Measurements from ENCODE around the gene RAB26. TPM values are rescaled to one million over a fixed set of nuclear protein-coding genes. Genes with fewer than 3 reads are reported as not detected.

RAB26 gene
- total and polyA plus RNA-seq, 2 of the 13 experiments (the other 11 are each of a cell fraction or from before 2014, with no cell fraction given) = 0.86 to 3.6 TPM

DNA sequence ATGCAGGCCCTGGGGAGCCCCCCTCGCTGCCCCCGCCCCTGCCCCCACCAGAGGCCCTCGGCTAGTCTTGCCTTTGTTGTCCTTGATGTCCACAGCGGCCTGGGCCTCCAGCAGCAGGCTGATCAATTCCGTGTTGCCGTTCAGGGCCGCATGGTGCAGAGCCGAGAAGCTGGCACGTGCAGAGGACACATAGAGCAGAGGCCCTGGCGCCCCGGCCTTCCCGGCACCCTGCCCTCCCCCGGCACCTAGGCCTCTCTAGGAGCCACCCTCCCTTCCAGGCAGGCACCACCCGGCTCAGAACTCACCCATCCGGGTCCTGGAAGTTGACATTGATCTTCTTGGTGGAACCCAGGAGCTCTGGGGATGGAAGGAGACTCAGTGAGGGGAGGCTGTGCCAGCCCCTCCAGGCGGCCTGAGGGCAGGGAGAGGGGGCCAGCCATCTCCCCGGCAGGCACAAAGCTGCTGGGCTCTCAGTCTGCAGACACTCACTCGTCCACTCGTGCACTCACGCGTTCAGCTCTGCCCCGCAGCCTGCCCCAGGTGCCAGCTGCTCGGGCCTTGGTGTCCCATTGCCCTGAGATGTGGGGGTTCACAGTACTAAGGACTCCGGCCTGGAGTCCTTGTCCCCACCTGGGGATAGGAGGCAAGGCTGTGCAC, 41.7 kb downstream of the RAB26 start (continued):
- TF ChIP-seq, protein P1, sequence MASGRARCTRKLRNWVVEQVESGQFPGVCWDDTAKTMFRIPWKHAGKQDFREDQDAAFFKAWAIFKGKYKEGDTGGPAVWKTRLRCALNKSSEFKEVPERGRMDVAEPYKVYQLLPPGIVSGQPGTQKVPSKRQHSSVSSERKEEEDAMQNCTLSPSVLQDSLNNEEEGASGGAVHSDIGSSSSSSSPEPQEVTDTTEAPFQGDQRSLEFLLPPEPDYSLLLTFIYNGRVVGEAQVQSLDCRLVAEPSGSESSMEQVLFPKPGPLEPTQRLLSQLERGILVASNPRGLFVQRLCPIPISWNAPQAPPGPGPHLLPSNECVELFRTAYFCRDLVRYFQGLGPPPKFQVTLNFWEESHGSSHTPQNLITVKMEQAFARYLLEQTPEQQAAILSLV (CRISPR knock-in tag; IDR thresholded peaks at IDR 0.05; ENCODE audit: borderline replicate concordance) = peak; percentile 72; the same call in 1 of the 2 replicates
- TF ChIP-seq BORCS8-MEF2B (CRISPR knock-in tag; IDR thresholded peaks at IDR 0.05) (peak; percentile 80), ZGPAT (CRISPR knock-in tag; IDR thresholded peaks at IDR 0.05) (peak; percentile 32; the same call in 1 of the 2 replicates), ASH2L (IDR thresholded peaks at IDR 0.05; ENCODE audit: insufficient read length, low read depth, low read length) (no peak), EP300 (IDR thresholded peaks at IDR 0.05; ENCODE audit: low read depth in 2 of 2, low read length in 2 of 2) (peak in 1 of 2 experiments; percentile 1; a peak in 1 of 4 replicates), EP300 (CRISPR knock-in tag; IDR thresholded peaks at IDR 0.05; ENCODE audit: borderline replicate concordance) (no peak), IRX3 (CRISPR knock-in tag; IDR thresholded peaks at IDR 0.05; ENCODE audit: borderline replicate concordance, low read depth) (no peak), LBX2 (CRISPR knock-in tag; IDR thresholded peaks at IDR 0.05; ENCODE audit: borderline replicate concordance) (no peak), NFYB (CRISPR knock-in tag; IDR thresholded peaks at IDR 0.05) (no peak), TFDP2 (CRISPR knock-in tag; IDR thresholded peaks at IDR 0.05) (0 out of 2 replicates have a peak, but pooled peaks have one; percentile 30), ZNF276 (CRISPR knock-in tag; IDR thresholded peaks at IDR 0.05; ENCODE audit: low read depth) (peak; percentile 47; the same call in 1 of the 2 replicates), TCF7 (IDR thresholded peaks at IDR 0.05; ENCODE audit: low read depth) (peak; percentile 33; the same call in 1 of the 2 replicates)
- TF ChIP-seq, protein P2, sequence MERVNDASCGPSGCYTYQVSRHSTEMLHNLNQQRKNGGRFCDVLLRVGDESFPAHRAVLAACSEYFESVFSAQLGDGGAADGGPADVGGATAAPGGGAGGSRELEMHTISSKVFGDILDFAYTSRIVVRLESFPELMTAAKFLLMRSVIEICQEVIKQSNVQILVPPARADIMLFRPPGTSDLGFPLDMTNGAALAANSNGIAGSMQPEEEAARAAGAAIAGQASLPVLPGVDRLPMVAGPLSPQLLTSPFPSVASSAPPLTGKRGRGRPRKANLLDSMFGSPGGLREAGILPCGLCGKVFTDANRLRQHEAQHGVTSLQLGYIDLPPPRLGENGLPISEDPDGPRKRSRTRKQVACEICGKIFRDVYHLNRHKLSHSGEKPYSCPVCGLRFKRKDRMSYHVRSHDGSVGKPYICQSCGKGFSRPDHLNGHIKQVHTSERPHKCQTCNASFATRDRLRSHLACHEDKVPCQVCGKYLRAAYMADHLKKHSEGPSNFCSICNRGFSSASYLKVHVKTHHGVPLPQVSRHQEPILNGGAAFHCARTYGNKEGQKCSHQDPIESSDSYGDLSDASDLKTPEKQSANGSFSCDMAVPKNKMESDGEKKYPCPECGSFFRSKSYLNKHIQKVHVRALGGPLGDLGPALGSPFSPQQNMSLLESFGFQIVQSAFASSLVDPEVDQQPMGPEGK (CRISPR knock-in tag; IDR thresholded peaks at IDR 0.05) = no peak
- TF ChIP-seq, protein P3, sequence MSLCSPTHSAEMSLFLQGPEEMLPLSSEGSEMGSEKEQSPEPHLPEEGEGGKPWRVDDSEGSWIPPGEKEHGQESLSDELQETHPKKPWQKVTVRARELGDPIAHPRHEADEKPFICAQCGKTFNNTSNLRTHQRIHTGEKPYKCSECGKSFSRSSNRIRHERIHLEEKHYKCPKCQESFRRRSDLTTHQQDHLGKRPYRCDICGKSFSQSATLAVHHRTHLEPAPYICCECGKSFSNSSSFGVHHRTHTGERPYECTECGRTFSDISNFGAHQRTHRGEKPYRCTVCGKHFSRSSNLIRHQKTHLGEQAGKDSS (CRISPR knock-in tag; IDR thresholded peaks at IDR 0.05; ENCODE audit: borderline replicate concordance, low read depth) = peak; percentile 41; the same call in 1 of the 2 replicates
- TF ChIP-seq, protein P4, sequence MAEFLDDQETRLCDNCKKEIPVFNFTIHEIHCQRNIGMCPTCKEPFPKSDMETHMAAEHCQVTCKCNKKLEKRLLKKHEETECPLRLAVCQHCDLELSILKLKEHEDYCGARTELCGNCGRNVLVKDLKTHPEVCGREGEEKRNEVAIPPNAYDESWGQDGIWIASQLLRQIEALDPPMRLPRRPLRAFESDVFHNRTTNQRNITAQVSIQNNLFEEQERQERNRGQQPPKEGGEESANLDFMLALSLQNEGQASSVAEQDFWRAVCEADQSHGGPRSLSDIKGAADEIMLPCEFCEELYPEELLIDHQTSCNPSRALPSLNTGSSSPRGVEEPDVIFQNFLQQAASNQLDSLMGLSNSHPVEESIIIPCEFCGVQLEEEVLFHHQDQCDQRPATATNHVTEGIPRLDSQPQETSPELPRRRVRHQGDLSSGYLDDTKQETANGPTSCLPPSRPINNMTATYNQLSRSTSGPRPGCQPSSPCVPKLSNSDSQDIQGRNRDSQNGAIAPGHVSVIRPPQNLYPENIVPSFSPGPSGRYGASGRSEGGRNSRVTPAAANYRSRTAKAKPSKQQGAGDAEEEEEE (CRISPR knock-in tag; IDR thresholded peaks at IDR 0.05; ENCODE audit: borderline replicate concordance) = no peak
